Breast epithelium (tissue), 4 donors: ENCODE measurements around the gene GDF10. TPM values are rescaled to one million over a fixed set of nuclear protein-coding genes. Genes with fewer than 3 reads are reported as not detected.
A peak's percentile ranks its signal among the peaks of the same experiment; 100 is the strongest.

Source experiments
- DNase-seq, 2 donors: peaks; one replicate each; pipeline ENCODE4 v3.0.0-alpha.2; 2019; ENCODE audit warnings: low spot score in 2 of 2
- H3K27ac ChIP-seq, 2 donors: fragments of 200-600 bp; sonication (generic) in 1 of 2; one replicate each; pipeline ENCODE4 v1.5.1; 2016 to 2019; ENCODE audit warnings: mild to moderate bottlenecking in 1 of 2
- H3K27me3 ChIP-seq, 2 donors: fragments of 200-600 bp; sonication (generic) in 1 of 2; one replicate each; pipeline versions ENCODE4 v1.5.1 to v1.6.0; 2017 to 2019; ENCODE audit warnings: control low read depth in 1 of 2, mild to moderate bottlenecking in 1 of 2
- H3K36me3 ChIP-seq: fragments of 200-600 bp; one replicate; pipeline ENCODE4 v1.5.1; 2019
- H3K4me1 ChIP-seq, 2 donors: fragments of 200-600 bp; sonication (generic); one replicate each; pipeline ENCODE4 v1.5.1; 2016 to 2019; ENCODE audit warnings: control low read depth in 1 of 2
- H3K4me3 ChIP-seq, 3 donors: fragments of 200-600 bp; sonication (generic); 1 replicate in 2 of 3; 2 replicates in 1 of 3; pipeline ENCODE4 v1.5.1; 2016 to 2019; ENCODE audit warnings: mild to moderate bottlenecking in 3 of 3, moderate library complexity in 2 of 3
- H3K9me3 ChIP-seq, 2 donors: fragments of 200-600 bp; sonication (generic) in 1 of 2; one replicate each; pipeline ENCODE4 v1.5.1; 2016 to 2019; ENCODE audit warnings: control low read depth in 1 of 2
- POLR2A ChIP-seq: fragments of 450-650 bp; IDR thresholded peaks from one replicate; pipeline ENCODE4 v1.6.1; 2016; ENCODE audit warnings: antibody characterized with exemption, mild to moderate bottlenecking, moderate library complexity
- POLR2AphosphoS5 ChIP-seq, 3 donors: sonication (generic); formaldehyde crosslinking; IDR thresholded peaks; one replicate each; pipeline ENCODE4 v1.6.1; 2017; ENCODE audit warnings: antibody characterized with exemption in 3 of 3
- intact Hi-C: fragments of 100-400 bp; cut with DNase I; formaldehyde crosslinking; loops from one replicate; pipeline ENCODE4 v1.15.1; 2023; ENCODE audit warnings: low total_unique reads
- total RNA-seq, 3 donors: library from RNA; depleted of rRNA; stranded (reverse); fragments of >200 nt; gene quantifications; one replicate each; pipeline ENCODE4 v1.1.0, GENCODE V29; 2016
- TF ChIP-seq, protein P1 (sequence below), 3 donors: fragments of 450-650 bp; IDR thresholded peaks; one replicate each; pipeline ENCODE4 v1.5.1; 2016 to 2017; ENCODE audit warnings: antibody characterized with exemption in 3 of 3, mild to moderate bottlenecking in 3 of 3, moderate library complexity in 3 of 3

The GDF10 gene
- total RNA-seq, 3 donors from 2014 or later: 2.0 to 12.3 (median 2.0) TPM

DNA sequence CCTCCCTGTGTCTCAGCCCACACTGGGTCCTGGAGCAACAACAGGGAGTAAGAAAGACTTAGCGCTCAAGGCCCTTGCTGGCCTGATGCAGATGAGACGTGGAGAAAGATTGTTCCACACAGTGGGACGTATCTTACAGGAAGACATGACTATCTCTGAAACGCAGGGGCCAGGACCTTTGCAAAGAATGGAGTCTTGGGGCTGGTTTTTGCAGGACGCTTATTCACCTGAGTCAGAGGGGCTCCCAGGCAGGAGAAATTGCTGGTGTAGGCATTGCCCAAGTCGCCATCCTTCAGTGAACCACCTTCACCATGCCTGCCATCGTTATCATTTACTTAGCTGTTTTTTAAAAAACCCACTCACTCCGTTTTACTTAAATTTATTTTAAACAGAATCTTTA, 11.8 kb upstream of the GDF10 start:
- intact Hi-C loops: no loop called here
- TF ChIP-seq POLR2A (no peak), POLR2AphosphoS5 (IDR thresholded peaks at IDR 0.05) (no peak)
- TF ChIP-seq, protein P1, sequence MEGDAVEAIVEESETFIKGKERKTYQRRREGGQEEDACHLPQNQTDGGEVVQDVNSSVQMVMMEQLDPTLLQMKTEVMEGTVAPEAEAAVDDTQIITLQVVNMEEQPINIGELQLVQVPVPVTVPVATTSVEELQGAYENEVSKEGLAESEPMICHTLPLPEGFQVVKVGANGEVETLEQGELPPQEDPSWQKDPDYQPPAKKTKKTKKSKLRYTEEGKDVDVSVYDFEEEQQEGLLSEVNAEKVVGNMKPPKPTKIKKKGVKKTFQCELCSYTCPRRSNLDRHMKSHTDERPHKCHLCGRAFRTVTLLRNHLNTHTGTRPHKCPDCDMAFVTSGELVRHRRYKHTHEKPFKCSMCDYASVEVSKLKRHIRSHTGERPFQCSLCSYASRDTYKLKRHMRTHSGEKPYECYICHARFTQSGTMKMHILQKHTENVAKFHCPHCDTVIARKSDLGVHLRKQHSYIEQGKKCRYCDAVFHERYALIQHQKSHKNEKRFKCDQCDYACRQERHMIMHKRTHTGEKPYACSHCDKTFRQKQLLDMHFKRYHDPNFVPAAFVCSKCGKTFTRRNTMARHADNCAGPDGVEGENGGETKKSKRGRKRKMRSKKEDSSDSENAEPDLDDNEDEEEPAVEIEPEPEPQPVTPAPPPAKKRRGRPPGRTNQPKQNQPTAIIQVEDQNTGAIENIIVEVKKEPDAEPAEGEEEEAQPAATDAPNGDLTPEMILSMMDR (IDR thresholded peaks at IDR 0.05): no peak
- no peaks in the 10 kb centered on the region for H3K36me3 ChIP-seq
- no peaks in the 10 kb centered on the region for H3K27me3 ChIP-seq
- H3K9me3 ChIP-seq: no peaks in the 10 kb centered on the region
- H3K27ac ChIP-seq: no peak overlapping the region
- H3K4me1 ChIP-seq: no peaks in the 10 kb centered on the region
- DNase-seq: no peak
- no peak overlapping the region for H3K4me3 ChIP-seq

DNA sequence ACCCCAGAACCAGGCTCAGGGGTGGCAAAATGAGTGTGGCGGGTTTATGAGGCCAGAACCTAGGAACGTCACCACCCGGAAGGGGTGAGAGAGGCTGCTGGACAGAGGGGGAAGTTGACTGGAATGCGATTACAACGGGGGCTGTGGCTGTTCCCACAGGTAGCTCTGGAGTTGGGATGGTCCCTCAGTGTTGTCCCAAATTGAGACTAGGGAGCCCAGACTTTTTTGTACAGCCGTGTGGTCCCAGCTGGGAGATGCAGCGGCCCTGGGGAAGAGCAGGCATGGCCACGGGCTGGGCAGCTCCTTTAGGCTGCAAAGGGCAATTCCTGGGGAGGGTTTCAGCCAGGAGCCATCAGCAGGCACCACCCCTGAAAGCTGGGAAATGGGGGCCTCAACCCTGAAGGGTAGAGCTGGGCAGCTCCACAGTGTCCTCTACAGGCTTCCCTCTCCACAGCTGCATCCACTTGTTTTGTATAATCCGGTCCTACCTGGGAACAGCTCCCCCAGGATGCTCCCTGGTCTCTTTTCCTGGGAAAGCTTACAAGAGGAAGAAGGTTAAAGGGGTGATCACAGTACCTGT, 11.0 kb upstream of the GDF10 start:
- no peaks in the 10 kb centered on the region for H3K9me3 ChIP-seq
- intact Hi-C loops: no loop called here
- H3K4me3 ChIP-seq: no peak overlapping the region
- H3K27ac ChIP-seq: no peak overlapping the region
- no peaks in the 10 kb centered on the region for H3K36me3 ChIP-seq
- H3K4me1 ChIP-seq: no peaks in the 10 kb centered on the region
- no peak for TF ChIP-seq POLR2AphosphoS5 (IDR thresholded peaks at IDR 0.05)
- TF ChIP-seq, protein P1 (IDR thresholded peaks at IDR 0.05): no peak
- TF ChIP-seq POLR2A: no peak
- no peaks in the 10 kb centered on the region for H3K27me3 ChIP-seq
- DNase-seq: peak in 1 of 2 donors; percentile 5

DNA sequence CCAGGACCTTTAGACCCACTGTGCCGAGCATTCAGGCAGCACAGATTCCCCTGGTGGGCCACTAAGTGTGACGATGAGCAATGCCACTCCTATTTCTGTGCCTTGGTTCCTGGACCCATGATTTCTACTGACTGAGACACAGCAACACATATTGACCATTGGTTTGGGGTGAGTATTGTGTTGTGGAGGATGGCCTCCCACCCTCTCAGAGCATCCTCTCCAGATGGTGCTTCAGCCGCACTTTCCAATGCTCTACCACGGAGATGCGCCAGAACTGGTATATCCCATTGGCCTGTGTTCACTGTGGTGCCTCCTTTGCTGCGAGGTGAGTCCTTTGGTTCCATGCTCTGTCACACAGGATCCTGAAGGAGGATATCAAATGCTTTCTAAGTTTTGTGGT, 10.1 kb upstream of the GDF10 start:
- intact Hi-C loops: no loop called here
- Histone ChIP-seq H3K36me3 (no peaks in the 10 kb centered on the region), H3K27me3 (no peaks in the 10 kb centered on the region), H3K4me3 (no peak overlapping the region), H3K9me3 (no peaks in the 10 kb centered on the region), H3K27ac (no peak overlapping the region), H3K4me1 (no peaks in the 10 kb centered on the region)
- DNase-seq: no peak
- TF ChIP-seq POLR2AphosphoS5 (IDR thresholded peaks at IDR 0.05) (no peak), POLR2A (no peak)
- TF ChIP-seq, protein P1 (IDR thresholded peaks at IDR 0.05): no peak

DNA sequence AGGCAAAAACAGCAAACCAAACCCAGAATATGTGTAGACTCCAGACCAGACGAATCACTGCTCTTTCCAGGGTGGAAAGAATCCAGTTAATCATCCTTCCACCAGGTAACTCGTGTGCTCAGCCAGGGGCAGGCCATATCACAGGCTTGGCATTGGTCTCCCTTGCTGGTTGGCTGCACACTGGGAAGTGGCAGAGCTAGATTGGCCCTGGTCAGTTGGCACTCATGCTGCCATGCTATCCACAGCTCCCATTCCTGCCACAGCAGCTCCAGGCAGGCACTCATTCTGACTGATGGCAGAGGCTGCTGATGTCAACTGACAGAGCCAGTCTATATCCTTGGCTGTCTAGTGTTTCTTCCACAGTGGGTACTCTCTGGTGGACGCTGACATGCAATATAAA, 9.7 kb upstream of the GDF10 start:
- no peak for DNase-seq
- no peaks in the 10 kb centered on the region for H3K9me3 ChIP-seq
- intact Hi-C loops: no loop called here
- H3K4me1 ChIP-seq: no peaks in the 10 kb centered on the region
- no peaks in the 10 kb centered on the region for H3K36me3 ChIP-seq
- H3K4me3 ChIP-seq: no peak overlapping the region
- no peaks in the 10 kb centered on the region for H3K27me3 ChIP-seq
- TF ChIP-seq POLR2A: no peak
- TF ChIP-seq POLR2AphosphoS5 (IDR thresholded peaks at IDR 0.05): no peak
- TF ChIP-seq, protein P1 (IDR thresholded peaks at IDR 0.05): no peak
- H3K27ac ChIP-seq: no peak overlapping the region

DNA sequence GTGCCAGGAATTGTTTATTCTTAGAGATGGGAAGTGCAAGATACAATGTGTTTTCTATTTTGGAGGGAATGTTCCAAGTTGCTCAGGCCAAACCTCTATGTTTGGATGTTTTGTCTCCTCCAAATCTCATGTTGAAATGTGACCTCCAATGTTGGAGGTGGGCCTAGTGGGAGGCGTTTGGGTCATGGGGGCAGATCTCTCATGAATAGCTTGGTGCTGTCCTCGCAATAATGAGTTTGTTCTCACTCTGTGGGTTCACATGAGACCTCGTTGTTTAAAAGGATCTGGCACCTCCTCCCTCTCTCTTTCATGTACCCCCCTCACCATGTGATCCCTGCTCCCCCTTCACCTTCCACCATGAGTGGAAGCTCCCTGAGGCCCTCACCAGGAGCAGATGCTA, 8.3 kb upstream of the GDF10 start:
- H3K27ac ChIP-seq: no peak overlapping the region
- no peaks in the 10 kb centered on the region for H3K27me3 ChIP-seq
- DNase-seq: no peak
- H3K9me3 ChIP-seq: no peaks in the 10 kb centered on the region
- intact Hi-C loops: no loop called here
- H3K4me3 ChIP-seq: no peak overlapping the region
- TF ChIP-seq, protein P1 (IDR thresholded peaks at IDR 0.05): no peak
- TF ChIP-seq POLR2AphosphoS5 (IDR thresholded peaks at IDR 0.05): no peak
- TF ChIP-seq POLR2A: no peak
- no peaks in the 10 kb centered on the region for H3K4me1 ChIP-seq
- no peaks in the 10 kb centered on the region for H3K36me3 ChIP-seq
